Memory B cell (primary cell): ENCODE data around the gene LINGO4.
A peak's percentile ranks its signal among the peaks of the same experiment; 100 is the strongest.

Experiments used
- ATAC-seq: fragments of 150-1000 bp; cut with Tn5 transposase; 2 replicates; pipeline ENCODE4 v1.10.0; 2021; ENCODE audit warnings: low read depth, mild to moderate bottlenecking, moderate library complexity
- DNase-seq, 2 donors: peaks; one replicate each; pipeline ENCODE4 v3.0.0; 2022; ENCODE audit warnings: low spot score in 2 of 2
- H3K27ac Mint-ChIP-seq: one replicate; pipeline ENCODE4 v1.8.0; 2022; ENCODE audit warnings: mild to moderate bottlenecking, moderate library complexity, mixed read lengths
- H3K27me3 Mint-ChIP-seq: one replicate; pipeline ENCODE4 v1.8.0; 2022; ENCODE audit warnings: mixed read lengths
- H3K36me3 Mint-ChIP-seq: one replicate; pipeline ENCODE4 v1.8.0; 2022; ENCODE audit warnings: mild to moderate bottlenecking, mixed read lengths
- H3K4me1 Mint-ChIP-seq: one replicate; pipeline ENCODE4 v1.8.0; 2022; ENCODE audit warnings: mixed read lengths
- H3K4me3 Mint-ChIP-seq: one replicate; pipeline ENCODE4 v1.8.0; 2022; ENCODE audit warnings: mild to moderate bottlenecking, moderate library complexity, mixed read lengths
- H3K9me3 Mint-ChIP-seq: one replicate; pipeline ENCODE4 v1.8.0; 2022; ENCODE audit warnings: mixed read lengths

Gene LINGO4

GRCh38 chr1:151839457-151840403, 34.5 kb upstream of the LINGO4 start, which contains the start of gene C2CD4D:
Gene C2CD4D, minus strand, starts transcription at chr1:151839820. Its CDS starts 831 bp downstream, at chr1:151838989.
- Mint-ChIP-seq H3K27me3 (peaks cover 9% of the 10 kb centered on the region), H3K36me3 (no peaks in the 10 kb centered on the region), H3K4me1 (peaks cover 21% of the 10 kb centered on the region), H3K27ac (peak within 1 kb of the TSS; percentile 31), H3K4me3 (peak within 1 kb of the TSS; percentile 75), H3K9me3 (no peaks in the 10 kb centered on the region)
- peak; percentile 45 to 52 for DNase-seq
- peak; percentile 63 for ATAC-seq

- Mint-ChIP-seq H3K4me3 (peak overlapping the region; percentile 75), H3K36me3 (no peaks in the 10 kb centered on the region), H3K27ac (no peak overlapping the region), H3K4me1 (peaks cover 17% of the 10 kb centered on the region), H3K27me3 (peaks cover 9% of the 10 kb centered on the region), H3K9me3 (no peaks in the 10 kb centered on the region)
- DNase-seq (no peak), ATAC-seq (no peak)
These were observed 33.8 kb upstream of the LINGO4 start for GRCh38 chr1:151839082-151839412.

GRCh38 chr1:151838222-151839081, 33.2 kb upstream of the LINGO4 start:
- no peaks in the 10 kb centered on the region for H3K36me3 Mint-ChIP-seq
- H3K9me3 Mint-ChIP-seq: no peaks in the 10 kb centered on the region
- peak overlapping the region; percentile 75 for H3K4me3 Mint-ChIP-seq
- DNase-seq (peak in 1 of 2 donors; percentile 48), ATAC-seq (peak; percentile 50)
- H3K27ac Mint-ChIP-seq: no peak overlapping the region
- H3K27me3 Mint-ChIP-seq: peaks cover 9% of the 10 kb centered on the region
- H3K4me1 Mint-ChIP-seq: peaks cover 17% of the 10 kb centered on the region

DNA sequence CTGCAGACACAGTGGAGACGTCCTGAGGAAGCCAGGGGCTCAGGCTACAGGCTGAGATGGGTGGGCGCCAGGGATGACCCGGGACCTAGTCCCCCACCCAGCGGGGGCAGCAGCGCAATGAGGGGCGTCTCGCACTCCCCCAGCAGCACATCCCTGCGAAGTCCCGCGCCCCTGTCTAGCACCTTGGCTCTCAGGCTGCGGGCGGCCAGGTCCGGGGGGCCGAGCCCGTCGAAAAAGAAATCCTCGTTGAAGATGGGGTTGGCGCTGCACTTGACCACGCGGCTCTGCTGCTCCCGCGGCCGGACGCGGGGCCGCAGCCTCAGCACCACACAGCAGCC, 32.6 kb upstream of the LINGO4 start:
- H3K27me3 Mint-ChIP-seq: peaks cover 9% of the 10 kb centered on the region
- H3K9me3 Mint-ChIP-seq: no peaks in the 10 kb centered on the region
- no peak for DNase-seq
- no peak for ATAC-seq
- H3K27ac Mint-ChIP-seq: peak overlapping the region; percentile 6
- H3K4me3 Mint-ChIP-seq: peak overlapping the region; percentile 88
- no peaks in the 10 kb centered on the region for H3K36me3 Mint-ChIP-seq
- H3K4me1 Mint-ChIP-seq: peaks cover 17% of the 10 kb centered on the region

GRCh38 chr1:151837197-151837596, 32.0 kb upstream of the LINGO4 start:
- DNase-seq (no peak), ATAC-seq (no peak)
- H3K9me3 Mint-ChIP-seq: no peaks in the 10 kb centered on the region
- peaks cover 17% of the 10 kb centered on the region for H3K4me1 Mint-ChIP-seq
- peaks cover 12% of the 10 kb centered on the region for H3K27me3 Mint-ChIP-seq
- H3K36me3 Mint-ChIP-seq: no peaks in the 10 kb centered on the region
- H3K4me3 Mint-ChIP-seq: peak overlapping the region; percentile 88
- peak overlapping the region; percentile 6 for H3K27ac Mint-ChIP-seq

DNA sequence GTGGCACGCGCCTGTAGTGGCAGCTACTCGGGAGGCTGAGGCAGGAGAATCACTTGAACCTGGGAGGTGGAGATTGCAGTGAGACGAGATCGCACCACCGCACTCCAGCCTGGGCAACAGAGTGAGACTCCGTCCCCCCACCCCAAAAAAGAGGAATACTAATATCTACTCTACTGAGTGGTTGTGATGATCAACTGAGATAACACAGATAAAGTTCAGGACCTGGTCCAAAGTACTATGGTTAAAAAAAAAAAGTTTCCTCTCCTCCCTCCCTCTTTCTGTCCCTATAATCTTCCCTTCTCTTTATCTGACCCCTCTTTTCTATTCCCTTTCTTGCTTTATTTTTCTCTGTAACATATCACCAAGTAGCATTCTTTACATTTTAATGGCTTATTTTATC, 30.4 kb upstream of the LINGO4 start:
- DNase-seq (no peak), ATAC-seq (no peak)
- H3K9me3 Mint-ChIP-seq: no peaks in the 10 kb centered on the region
- peaks cover 13% of the 10 kb centered on the region for H3K27me3 Mint-ChIP-seq
- no peaks in the 10 kb centered on the region for H3K36me3 Mint-ChIP-seq
- H3K4me3 Mint-ChIP-seq: no peak overlapping the region
- peaks cover 17% of the 10 kb centered on the region for H3K4me1 Mint-ChIP-seq
- H3K27ac Mint-ChIP-seq: no peak overlapping the region

- Mint-ChIP-seq H3K4me3 (no peak overlapping the region), H3K4me1 (peaks cover 16% of the 10 kb centered on the region), H3K36me3 (no peaks in the 10 kb centered on the region), H3K27ac (no peak overlapping the region), H3K9me3 (no peaks in the 10 kb centered on the region), H3K27me3 (peaks cover 19% of the 10 kb centered on the region)
- no peak for ATAC-seq
- DNase-seq: no peak
These were observed 29.0 kb upstream of the LINGO4 start for GRCh38 chr1:151834239-151834638.

- no peak for ATAC-seq
- Mint-ChIP-seq H3K27ac (no peak overlapping the region), H3K4me3 (no peak overlapping the region), H3K36me3 (no peaks in the 10 kb centered on the region), H3K9me3 (no peaks in the 10 kb centered on the region), H3K4me1 (peaks cover 20% of the 10 kb centered on the region), H3K27me3 (peaks cover 22% of the 10 kb centered on the region)
- no peak for DNase-seq
These were observed 28.1 kb upstream of the LINGO4 start for GRCh38 chr1:151833172-151833900.

DNA sequence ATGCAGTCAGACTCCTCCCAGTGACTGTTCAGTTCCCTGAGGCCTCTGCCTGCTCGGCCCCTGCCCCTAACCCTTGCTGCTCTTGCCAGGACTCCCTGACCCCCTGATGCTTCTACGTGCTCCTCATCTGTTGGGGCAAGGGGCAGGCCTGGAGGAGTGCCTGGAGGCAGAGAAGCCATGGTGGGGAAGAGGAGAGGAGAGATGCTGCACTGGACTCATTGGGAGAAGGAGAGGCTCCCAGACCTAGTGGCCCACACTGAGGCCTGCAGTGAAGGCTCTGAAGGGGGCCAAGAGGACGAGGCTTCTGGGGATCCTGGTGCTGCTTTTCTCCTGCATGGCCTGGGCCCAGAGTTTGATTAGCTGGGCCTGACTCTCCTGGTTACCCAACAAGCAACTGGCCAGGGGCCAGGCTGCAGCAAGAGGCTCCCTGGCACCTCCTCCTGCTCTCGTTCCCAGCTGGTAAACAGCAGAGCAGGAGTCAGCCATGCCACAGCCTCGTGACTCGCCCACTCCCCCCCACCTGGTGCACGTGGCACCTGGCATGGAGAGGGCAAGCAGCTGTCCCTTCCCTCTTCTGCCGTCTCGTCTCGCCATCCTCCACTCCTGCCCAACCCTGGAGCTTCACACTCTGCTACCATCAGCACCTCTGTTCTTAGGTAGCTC, 27.2 kb upstream of the LINGO4 start:
- no peak for DNase-seq
- no peak overlapping the region for H3K4me3 Mint-ChIP-seq
- peaks cover 26% of the 10 kb centered on the region for H3K27me3 Mint-ChIP-seq
- H3K4me1 Mint-ChIP-seq: peaks cover 16% of the 10 kb centered on the region
- H3K36me3 Mint-ChIP-seq: no peaks in the 10 kb centered on the region
- no peak for ATAC-seq
- no peaks in the 10 kb centered on the region for H3K9me3 Mint-ChIP-seq
- H3K27ac Mint-ChIP-seq: no peak overlapping the region

- Mint-ChIP-seq H3K27ac (no peak within 1 kb of the TSS), H3K36me3 (no peaks in the 10 kb centered on the region), H3K9me3 (no peaks in the 10 kb centered on the region), H3K4me1 (peaks cover 13% of the 10 kb centered on the region), H3K27me3 (peaks cover 21% of the 10 kb centered on the region), H3K4me3 (no peak within 1 kb of the TSS)
- DNase-seq: no peak
- ATAC-seq: no peak
These were observed 26.4 kb upstream of the LINGO4 start, which contains the start of gene RORC for GRCh38 chr1:151831605-151832004. Gene RORC, minus strand, starts transcription at chr1:151831802. Its CDS starts 38 bp downstream, at chr1:151831764.

- H3K27ac Mint-ChIP-seq: no peak overlapping the region
- H3K4me3 Mint-ChIP-seq: no peak overlapping the region
- H3K36me3 Mint-ChIP-seq: no peaks in the 10 kb centered on the region
- DNase-seq: no peak
- no peak for ATAC-seq
- no peaks in the 10 kb centered on the region for H3K9me3 Mint-ChIP-seq
- peaks cover 10% of the 10 kb centered on the region for H3K4me1 Mint-ChIP-seq
- peaks cover 22% of the 10 kb centered on the region for H3K27me3 Mint-ChIP-seq
These were observed 26.0 kb upstream of the LINGO4 start for GRCh38 chr1:151831256-151831591.

DNA sequence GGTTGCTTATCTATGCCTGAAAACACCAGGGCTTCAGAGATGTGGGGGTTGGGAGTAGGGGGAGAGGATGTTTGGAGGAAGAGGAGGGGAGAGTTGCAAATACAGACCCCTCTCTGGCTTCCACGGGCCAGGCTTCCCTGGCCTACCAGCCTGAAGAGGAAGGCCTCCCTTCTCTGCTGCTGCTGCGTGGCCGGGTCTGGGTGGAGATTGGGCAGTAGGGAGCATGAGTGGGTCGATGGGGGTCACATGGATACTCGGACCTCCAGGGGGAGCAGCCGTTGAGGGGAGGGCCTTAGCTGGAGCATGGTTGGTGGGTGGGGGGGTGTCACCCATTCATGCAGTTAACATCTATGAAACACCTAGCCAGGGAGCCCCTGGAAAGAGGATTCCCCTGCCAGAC, 24.8 kb upstream of the LINGO4 start:
- Mint-ChIP-seq H3K27me3 (peaks cover 22% of the 10 kb centered on the region), H3K4me3 (no peak overlapping the region), H3K9me3 (no peaks in the 10 kb centered on the region), H3K4me1 (peaks cover 10% of the 10 kb centered on the region), H3K36me3 (no peaks in the 10 kb centered on the region), H3K27ac (no peak overlapping the region)
- DNase-seq (no peak), ATAC-seq (no peak)

DNA sequence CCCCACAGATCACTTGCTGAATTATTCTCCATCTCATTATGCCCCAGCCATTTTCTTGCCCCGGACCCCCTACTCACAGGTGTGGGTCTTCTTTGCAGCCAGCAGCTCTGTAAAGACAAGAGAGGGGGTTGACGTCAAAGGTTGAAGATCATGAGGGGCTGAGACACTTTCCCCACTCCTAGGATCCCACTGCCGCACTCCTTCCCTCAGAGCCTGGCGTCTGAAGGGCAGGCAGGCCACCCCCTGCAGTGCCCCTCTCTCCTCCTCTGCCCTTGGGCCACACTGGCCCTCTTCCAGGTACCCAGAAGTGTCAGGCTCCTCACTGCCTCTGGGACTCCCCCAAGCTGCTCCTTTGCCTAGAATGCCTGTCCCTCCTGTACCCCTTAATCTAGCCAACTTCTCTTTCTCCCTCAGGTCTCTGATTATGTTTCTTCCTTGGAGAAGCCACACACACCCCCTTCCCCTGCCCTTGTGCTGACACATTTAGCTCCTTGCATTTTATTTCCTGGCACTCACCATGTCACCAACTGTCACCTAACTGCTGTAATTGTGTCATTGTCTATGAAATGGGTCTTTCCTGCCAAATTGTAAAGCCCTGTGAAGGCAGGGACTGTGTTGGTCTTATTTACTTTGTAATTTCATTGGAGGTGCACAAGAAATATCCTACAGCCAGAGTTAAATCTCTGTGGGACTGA, 24.3 kb upstream of the LINGO4 start:
- H3K36me3 Mint-ChIP-seq: no peaks in the 10 kb centered on the region
- ATAC-seq: no peak
- H3K4me1 Mint-ChIP-seq: peaks cover 10% of the 10 kb centered on the region
- H3K9me3 Mint-ChIP-seq: no peaks in the 10 kb centered on the region
- no peak for DNase-seq
- H3K27ac Mint-ChIP-seq: no peak overlapping the region
- H3K4me3 Mint-ChIP-seq: no peak overlapping the region
- H3K27me3 Mint-ChIP-seq: peaks cover 22% of the 10 kb centered on the region
